Testis (tissue), 2 donors: ENCODE data around the gene ARHGEF4.

Experiments used
- CTCF ChIP-seq, 3 experiments: fragments of 450-650 bp in 2 of 3; fragments of 200-600 bp in 1 of 3; sonication (generic) in 1 of 3; IDR thresholded peaks; one replicate each; pipeline ENCODE4 v1.5.1; 2016 to 2019; ENCODE audit warnings: antibody characterized with exemption in 3 of 3, mild to moderate bottlenecking in 2 of 3, moderate library complexity in 1 of 3
- POLR2A ChIP-seq: fragments of 450-650 bp; IDR thresholded peaks from one replicate; pipeline ENCODE4 v1.6.1; 2017; ENCODE audit warnings: antibody characterized with exemption, mild to moderate bottlenecking, moderate library complexity

GRCh38 chr2:130987519-130988425, 151.1 kb downstream of the ARHGEF4 start:
- TF ChIP-seq CTCF (IDR thresholded peaks at IDR 0.05) = no peak
- TF ChIP-seq POLR2A = no peak
